Measurements from ENCODE around the gene CREB5.

GRCh38 chr7:28598586-28598985 lies 186.3 kb downstream of the CREB5 start:
- TF ChIP-seq ZBTB2 (CRISPR knock-in tag; IDR thresholded peaks at IDR 0.05; ENCODE audit: low read depth) (no peak), JUNB (CRISPR knock-in tag; IDR thresholded peaks at IDR 0.05; ENCODE audit: borderline replicate concordance) (no peak), ADNP (CRISPR knock-in tag; IDR thresholded peaks at IDR 0.05) (no peak), THAP7 (CRISPR knock-in tag; IDR thresholded peaks at IDR 0.05) (no peak), SP1 (IDR thresholded peaks at IDR 0.05) (no peak), SP1 (CRISPR knock-in tag; IDR thresholded peaks at IDR 0.05) (no peak), HMG20A (CRISPR knock-in tag; IDR thresholded peaks at IDR 0.05; ENCODE audit: borderline replicate concordance) (no peak), ZNF816 (CRISPR knock-in tag; IDR thresholded peaks at IDR 0.05; ENCODE audit: borderline replicate concordance) (no peak), AKNA (CRISPR knock-in tag; IDR thresholded peaks at IDR 0.05; ENCODE audit: borderline replicate concordance) (no peak), MYNN (CRISPR knock-in tag; IDR thresholded peaks at IDR 0.05; ENCODE audit: low read depth) (no peak), ZNF362 (CRISPR knock-in tag; IDR thresholded peaks at IDR 0.05; ENCODE audit: borderline replicate concordance) (no peak), ELF4 (CRISPR knock-in tag; IDR thresholded peaks at IDR 0.05; ENCODE audit: borderline replicate concordance) (no peak), RBM22 (optimal IDR thresholded peaks at IDR 0.05; ENCODE audit: low read length) (no peak), YY1 (IDR thresholded peaks at IDR 0.05; ENCODE audit: insufficient read depth, insufficient replicate concordance, low read depth, low read length) (no peak), BHLHE40 (IDR thresholded peaks at IDR 0.05; ENCODE audit: low read length) (no peak)
